GM18505 (cell line): ENCODE measurements around the gene GNAO1.

Source experiments
- ATAC-seq: cut with Tn5 transposase; IDR thresholded peaks from one replicate; pipeline ENCODE4 v1.9.1; 2021; ENCODE audit not compliant: unreplicated experiment
- POLR2A ChIP-seq: IDR thresholded peaks from 4 replicates; pipeline ENCODE4 v1.6.1; 2011; ENCODE audit warnings: borderline replicate concordance; ENCODE audit not compliant: insufficient read depth, insufficient read length; ENCODE audit errors: extremely low read depth

Gene GNAO1

DNA sequence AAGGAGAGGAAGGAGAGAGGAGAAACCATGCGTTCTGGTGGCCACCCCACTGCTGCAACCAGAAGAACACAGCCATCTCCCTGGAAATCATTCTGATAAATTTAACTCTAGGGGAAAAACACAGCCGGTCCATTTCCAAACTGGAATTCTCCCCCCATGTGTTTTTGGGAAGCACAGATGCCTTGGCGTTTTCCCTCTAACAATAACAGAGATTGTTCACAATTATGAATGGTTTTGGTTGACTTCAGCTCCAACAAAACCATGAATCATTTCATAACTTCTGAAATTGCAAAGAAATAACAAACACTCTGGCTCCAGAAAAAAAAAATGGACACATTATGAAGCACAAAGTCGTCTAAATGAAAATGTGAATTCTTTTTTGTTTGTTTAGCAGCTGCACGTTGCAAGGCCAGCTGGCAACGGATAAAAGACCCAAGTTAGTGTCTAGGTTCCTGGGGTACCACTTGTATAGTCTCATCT lies 46.2 kb downstream of the GNAO1 start:
- ATAC-seq = no peak
- TF ChIP-seq POLR2A = no peak

DNA sequence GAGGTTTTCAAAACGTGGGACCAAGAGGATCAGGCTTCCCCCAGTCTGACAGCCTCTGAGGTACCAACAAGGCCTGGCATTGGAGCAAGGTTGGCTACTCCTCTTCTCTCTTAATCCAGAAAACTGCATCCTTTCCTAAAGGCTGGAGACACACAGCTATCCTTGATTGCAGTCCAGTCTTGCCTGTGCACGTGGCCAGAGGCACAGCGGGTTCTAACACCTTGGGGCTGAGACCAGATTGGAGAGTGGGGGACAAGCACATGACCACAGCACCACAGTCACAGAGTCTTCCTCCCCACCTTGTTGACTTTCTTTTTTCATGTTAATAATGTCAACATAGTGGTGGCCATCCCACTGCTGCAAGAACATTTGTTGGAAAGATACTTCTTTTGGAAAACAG lies 46.9 kb downstream of the GNAO1 start:
- ATAC-seq = no peak
- TF ChIP-seq POLR2A = no peak

DNA sequence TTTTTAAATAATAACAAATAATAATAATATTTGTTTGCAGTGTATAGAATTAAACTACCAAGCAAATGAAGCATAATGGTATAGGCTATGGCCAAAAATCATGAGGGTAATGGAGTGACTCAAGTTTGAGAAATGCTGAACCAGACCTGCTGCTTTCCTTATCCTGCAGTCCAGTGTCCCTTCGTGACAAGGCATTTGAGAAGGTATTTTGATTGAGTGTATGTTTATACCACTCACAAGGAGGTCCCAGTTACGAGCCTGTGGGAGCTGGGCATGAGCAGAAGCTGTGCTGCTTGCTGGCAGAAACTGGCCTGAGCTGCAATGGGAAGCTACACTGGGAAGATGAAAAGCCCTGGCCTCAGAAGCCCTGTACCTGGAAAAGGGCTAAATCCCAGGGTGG lies 50.3 kb downstream of the GNAO1 start:
- TF ChIP-seq POLR2A = no peak
- ATAC-seq = no peak

DNA sequence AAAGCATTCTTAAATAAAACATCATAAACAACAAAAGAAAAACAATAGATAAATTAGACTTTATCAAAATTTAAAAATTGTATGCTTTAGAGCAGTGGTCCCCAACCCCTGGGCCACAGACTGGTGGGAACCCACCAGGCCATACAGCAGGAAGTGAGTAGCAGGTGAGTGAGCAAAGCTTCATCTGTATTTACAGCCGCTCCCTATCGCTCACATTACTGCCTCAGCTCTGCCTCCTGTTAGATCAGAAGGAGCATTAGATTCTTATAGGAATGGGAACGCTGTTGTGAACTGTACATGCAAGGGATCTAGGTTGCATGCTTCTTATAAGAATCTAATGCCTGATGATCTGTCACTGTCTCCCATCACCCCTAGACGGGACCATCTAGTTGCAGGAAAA lies 51.5 kb downstream of the GNAO1 start:
- TF ChIP-seq POLR2A = no peak
- no peak for ATAC-seq

DNA sequence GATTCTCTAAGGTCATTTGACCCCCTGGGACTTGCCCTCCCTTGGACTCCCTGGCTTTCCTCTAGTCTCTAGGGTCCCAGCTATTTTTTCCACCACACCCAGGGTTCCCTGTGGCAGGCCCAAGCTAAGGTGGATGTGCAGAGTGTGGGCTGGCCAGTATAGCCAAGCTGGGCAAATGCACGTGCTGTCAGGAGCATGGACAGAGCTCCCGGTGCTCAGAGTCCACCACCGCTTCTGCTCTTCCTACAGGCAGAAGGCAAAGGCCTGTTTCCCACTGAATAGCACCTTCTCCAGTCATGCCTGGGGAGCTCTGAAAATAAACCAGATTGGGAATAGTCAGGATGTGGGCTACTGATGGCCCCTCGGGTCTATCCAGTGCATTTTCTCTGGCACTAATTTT lies 53.3 kb downstream of the GNAO1 start:
- no peak for TF ChIP-seq POLR2A
- ATAC-seq = no peak

DNA sequence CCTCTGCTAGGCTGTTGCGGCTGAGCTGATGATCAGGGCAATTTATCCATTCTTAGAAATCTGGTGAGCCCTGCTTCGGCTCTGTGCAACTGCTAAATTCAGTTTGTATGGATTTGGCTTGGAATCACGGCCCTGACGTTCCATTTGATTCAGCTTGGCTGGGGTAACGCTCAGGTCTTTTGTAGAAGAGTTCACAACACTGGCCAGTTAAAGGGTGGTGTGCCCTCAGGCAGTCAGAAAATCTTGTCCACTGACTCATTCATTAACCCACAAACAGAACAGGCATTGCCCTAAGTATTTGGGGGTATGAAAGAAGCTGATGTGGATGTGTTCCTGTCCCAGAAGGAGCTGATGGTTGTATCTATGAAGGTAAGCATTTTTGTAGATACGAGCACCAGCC lies 53.9 kb downstream of the GNAO1 start:
- no peak for ATAC-seq
- no peak for TF ChIP-seq POLR2A

DNA sequence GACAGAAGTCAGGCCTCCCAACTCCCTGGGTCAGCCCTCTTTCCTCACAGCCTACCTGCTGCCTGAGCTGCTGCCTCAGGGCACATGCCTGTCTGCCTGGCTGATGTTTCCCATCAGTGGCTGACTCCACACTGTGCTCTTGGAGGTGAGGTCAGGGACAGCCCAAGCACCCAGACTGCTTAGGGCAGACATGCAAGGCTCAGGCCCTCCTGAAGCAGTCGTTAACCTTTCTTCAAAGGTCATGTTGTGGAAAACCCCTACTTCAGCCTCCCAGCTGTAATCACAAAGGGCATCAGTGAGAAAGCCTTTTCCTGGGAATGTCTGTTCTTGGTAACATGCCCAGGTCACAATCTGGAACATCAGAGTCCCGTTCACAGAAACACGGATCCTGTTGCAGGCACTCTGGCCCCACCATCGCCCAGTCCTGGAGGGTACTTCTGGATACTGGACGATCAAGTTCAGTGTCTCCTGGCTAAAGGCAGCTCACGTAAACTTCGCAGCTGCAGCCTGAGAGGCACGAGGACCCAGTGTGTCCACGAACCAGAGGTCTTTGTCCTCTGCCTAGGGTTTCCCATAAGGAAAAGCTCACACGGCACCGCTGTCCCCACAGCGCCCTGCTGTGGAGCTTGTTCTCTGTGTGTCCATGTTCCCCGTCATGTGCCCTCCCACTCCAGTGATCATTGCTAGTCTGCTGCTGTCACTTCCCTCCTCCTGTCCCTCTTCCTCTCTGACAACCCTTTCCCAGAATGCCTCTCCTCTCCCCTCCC lies 54.9 kb downstream of the GNAO1 start:
- TF ChIP-seq POLR2A = no peak
- ATAC-seq = no peak

DNA sequence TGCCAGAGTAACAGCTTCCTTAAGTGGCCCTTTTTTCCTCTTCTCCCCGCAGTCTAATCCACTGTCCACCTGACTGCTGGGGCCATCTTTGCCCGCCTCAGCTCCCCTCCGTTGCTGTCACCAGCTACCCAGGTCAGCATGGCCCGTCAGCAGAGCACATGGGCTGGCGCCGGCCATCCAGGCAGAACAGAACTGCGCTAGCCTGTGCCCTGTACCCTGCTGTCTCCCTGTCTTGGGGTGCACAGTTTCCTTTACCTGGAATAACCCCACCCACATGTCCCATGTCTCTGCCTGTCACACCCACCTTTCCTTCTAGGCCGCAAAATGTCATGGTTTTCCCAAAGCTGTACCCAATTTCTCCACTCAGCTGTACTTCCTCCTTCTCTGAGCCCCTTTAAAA lies 55.7 kb downstream of the GNAO1 start:
- TF ChIP-seq POLR2A = no peak
- no peak for ATAC-seq

DNA sequence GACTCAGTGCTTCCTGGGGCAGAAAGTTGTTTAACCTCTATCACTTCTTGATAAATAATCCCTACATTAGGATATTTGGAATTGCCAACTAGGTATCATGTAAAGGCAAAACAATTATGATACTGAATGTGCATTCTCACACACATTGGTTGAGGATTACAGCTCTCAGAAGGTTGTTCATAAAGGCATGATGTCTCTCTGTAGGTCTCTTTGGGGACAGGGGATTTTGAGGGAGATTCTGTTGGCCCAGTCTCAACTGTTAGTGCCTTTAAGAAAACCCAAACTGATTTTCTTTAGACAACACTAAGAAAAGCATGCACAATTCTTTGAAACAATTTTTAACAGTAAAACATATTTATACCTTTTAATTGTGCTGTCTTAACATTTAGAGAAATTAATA lies 56.5 kb downstream of the GNAO1 start:
- no peak for TF ChIP-seq POLR2A
- no peak for ATAC-seq

DNA sequence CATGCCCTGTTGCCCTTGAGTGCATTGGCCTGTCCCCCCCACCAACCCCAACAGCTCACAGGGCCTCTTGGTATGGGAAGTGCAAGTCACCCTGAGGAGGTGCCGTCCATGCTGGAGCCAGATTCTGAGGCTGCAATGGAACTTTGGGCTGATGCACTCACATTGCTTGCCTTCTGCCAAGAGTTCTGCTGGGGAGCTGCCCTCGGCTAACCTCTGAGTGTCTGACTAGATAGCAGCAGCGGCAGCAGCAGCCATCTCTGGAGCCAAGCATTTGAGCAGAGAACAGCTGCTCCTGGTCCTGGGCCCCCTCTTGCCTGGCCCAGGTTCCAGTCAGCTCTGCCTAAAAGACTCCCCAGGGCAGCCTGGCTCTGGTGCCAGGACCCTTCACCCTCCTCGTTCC lies 61.5 kb downstream of the GNAO1 start:
- ATAC-seq = no peak
- no peak for TF ChIP-seq POLR2A

DNA sequence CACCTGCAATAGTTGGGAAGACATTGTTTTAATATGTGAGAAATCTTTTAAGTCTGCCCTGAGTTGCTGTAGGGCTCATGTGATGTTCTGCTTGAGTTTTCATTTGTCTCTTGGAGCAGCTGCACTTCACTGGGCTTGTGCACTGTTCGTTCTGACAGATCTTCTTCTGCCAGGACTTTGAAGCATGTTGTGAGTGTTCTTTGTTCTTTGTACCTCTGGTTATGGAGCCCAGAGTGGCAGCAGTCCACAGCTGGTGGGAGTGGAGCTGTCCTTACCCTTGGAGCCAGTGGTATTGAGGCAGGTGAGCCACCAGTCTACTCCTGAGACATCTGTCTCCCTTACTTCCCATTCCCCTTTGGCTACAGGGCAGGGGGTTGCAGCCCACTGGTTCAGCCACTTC lies 64.6 kb downstream of the GNAO1 start:
- TF ChIP-seq POLR2A = no peak
- ATAC-seq = no peak

DNA sequence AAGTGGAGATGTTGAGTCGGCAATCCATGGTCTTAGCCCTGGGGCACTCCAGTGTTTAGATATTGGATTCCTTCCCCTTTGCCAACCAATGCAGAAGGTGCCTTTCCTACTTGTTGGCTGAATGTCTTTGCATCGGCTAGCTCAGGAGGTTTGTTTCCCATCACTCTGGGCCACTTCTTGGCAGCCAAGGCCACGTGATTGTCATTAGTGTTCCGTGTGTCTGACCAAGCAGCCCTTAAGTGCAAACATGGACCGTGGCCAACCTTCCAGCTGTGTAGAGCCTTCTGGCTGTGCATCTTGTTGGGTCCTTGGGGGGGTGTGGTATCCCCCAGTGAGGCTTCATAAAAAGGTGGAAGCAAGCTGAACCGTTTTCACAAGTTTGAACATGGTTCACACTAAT lies 66.0 kb downstream of the GNAO1 start:
- TF ChIP-seq POLR2A = no peak
- no peak for ATAC-seq

DNA sequence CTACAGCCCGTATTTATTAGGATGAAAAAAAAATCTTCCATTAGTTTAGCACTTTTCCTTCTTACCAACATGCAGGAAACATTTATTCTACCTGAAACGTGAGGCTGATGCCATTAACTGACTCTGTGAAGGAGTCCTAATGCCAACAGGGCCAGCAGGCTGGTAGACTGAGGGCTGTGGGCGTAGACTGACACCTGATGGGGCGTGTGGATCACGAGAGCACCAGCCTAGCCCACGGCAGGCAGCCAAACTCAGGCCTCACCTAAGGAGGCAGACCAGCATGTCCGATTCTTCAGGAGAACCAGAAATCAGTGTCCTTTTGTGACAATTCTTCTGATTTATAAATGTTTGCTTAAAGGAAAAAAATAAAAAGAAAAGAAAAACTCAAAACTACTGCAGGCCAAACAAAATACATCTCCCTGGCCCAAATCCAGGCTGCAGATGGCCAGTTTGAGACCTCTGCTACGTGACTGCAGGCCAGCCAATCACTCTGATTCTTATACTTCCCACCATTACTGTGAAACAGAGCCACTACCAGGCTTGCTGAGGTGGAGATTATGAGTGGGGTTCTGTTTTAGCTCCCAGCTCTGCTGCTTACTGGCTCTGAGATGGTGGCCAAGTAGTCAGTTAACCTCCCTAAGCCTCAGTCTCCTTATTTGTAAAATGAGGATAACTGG lies 66.5 kb downstream of the GNAO1 start:
- TF ChIP-seq POLR2A = no peak
- no peak for ATAC-seq
